GM12878 (cell line): Measurements from ENCODE around the gene RAB40B.

Experiments used
- CTCF ChIP-seq, 3 experiments: IDR thresholded peaks in 2 of 3; conservative IDR thresholded peaks in 1 of 3; 2 replicates each; pipeline ENCODE4 v1.5.1; 2011; ENCODE audit warnings: low read depth in 3 of 3, low read length in 3 of 3, mild to moderate bottlenecking in 3 of 3, control low read depth in 2 of 3, moderate library complexity in 2 of 3, inconsistent platforms in 1 of 3, mixed read lengths in 1 of 3; ENCODE audit not compliant: control insufficient read depth in 2 of 3, insufficient read depth in 1 of 3; ENCODE audit errors: extremely low read depth in 1 of 3
- MAX ChIP-seq: IDR thresholded peaks from 2 replicates; pipeline ENCODE4 v1.6.1; 2012; ENCODE audit warnings: low read depth, low read length, improper control_type of control experiment
- NR2C2 ChIP-seq: IDR thresholded peaks from 2 replicates; pipeline ENCODE4 v1.6.1; 2011; ENCODE audit warnings: borderline replicate concordance, low read depth; ENCODE audit not compliant: control insufficient read depth, insufficient read length
- RFX5 ChIP-seq: IDR thresholded peaks from 2 replicates; pipeline ENCODE4 v1.6.1; 2011; ENCODE audit warnings: low read depth, low read length, improper control_type of control experiment
- SMARCA5 ChIP-seq: fragments of 450-650 bp; IDR thresholded peaks from 2 replicates; pipeline ENCODE4 v1.6.1; 2017; ENCODE audit warnings: mild to moderate bottlenecking
- USF2 ChIP-seq: IDR thresholded peaks from 2 replicates; pipeline ENCODE4 v1.6.1; 2011; ENCODE audit warnings: low read depth, low read length, improper control_type of control experiment, borderline replicate concordance

- TF ChIP-seq USF2, result no peak
- TF ChIP-seq SMARCA5, result no peak
- no peak for TF ChIP-seq MAX
- no peak for TF ChIP-seq CTCF (IDR thresholded peaks at IDR 0.05 in 2 of 3, conservative IDR thresholded peaks at IDR 0.05 in 1 of 3; ENCODE audit: control insufficient read depth in 2 of 3, extremely low read depth in 1 of 3, insufficient read depth in 1 of 3, low read depth in 3 of 3, low read length in 3 of 3)
- no peak for TF ChIP-seq RFX5
- TF ChIP-seq NR2C2, result no peak
Measured at GRCh38 chr17:82726427-82726826, 27.9 kb upstream of the RAB40B start.
